ENCODE data around the gene ZKSCAN5.
A peak's percentile ranks its signal among the peaks of the same experiment; 100 is the strongest.

Gene ZKSCAN5

GRCh38 chr7:99504603-99505323 is at the start of gene ZKSCAN5:
ZKSCAN5 (plus strand) TSS chr7:99504662; CDS start chr7:99506045, 1,383 bp downstream.
- peak; percentile 69 for DNase-seq

- DNase-seq = no peak
These were observed 48.6 kb upstream of the ZKSCAN5 start for GRCh38 chr7:99455874-99456273.

GRCh38 chr7:99456288-99456687 is 48.2 kb upstream of the ZKSCAN5 start:
- DNase-seq = no peak

GRCh38 chr7:99457050-99457649 is 47.3 kb upstream of the ZKSCAN5 start:
- DNase-seq = no peak

- DNase-seq = no peak
These were observed 46.6 kb upstream of the ZKSCAN5 start for GRCh38 chr7:99457650-99458493.

- no peak for DNase-seq
These were observed 45.4 kb upstream of the ZKSCAN5 start for GRCh38 chr7:99459087-99459486.

- DNase-seq = no peak
These were observed 43.8 kb upstream of the ZKSCAN5 start for GRCh38 chr7:99460651-99461050.

GRCh38 chr7:99461221-99461620 is 43.2 kb upstream of the ZKSCAN5 start:
- DNase-seq = no peak

GRCh38 chr7:99465421-99465768 is 39.1 kb upstream of the ZKSCAN5 start:
- DNase-seq = no peak

GRCh38 chr7:99468336-99468918 is 36.0 kb upstream of the ZKSCAN5 start:
- no peak for DNase-seq

GRCh38 chr7:99469381-99470065 is 34.9 kb upstream of the ZKSCAN5 start:
- no peak for DNase-seq

GRCh38 chr7:99472561-99473314 is 31.7 kb upstream of the ZKSCAN5 start, which contains the start of gene ZNF789:
ZNF789 (plus strand) TSS chr7:99472890; CDS start chr7:99476457, 3,567 bp downstream.
- DNase-seq = peak; percentile 89

GRCh38 chr7:99473315-99473596 is 31.2 kb upstream of the ZKSCAN5 start:
- DNase-seq = no peak

GRCh38 chr7:99476107-99476506 is 28.4 kb upstream of the ZKSCAN5 start:
- no peak for DNase-seq

- DNase-seq = no peak
These were observed 25.7 kb upstream of the ZKSCAN5 start for GRCh38 chr7:99478464-99479440.

- DNase-seq = no peak
These were observed 19.4 kb upstream of the ZKSCAN5 start for GRCh38 chr7:99485094-99485493.

GRCh38 chr7:99489235-99489634 is 15.2 kb upstream of the ZKSCAN5 start:
- DNase-seq = no peak

GRCh38 chr7:99490878-99491277 is 13.6 kb upstream of the ZKSCAN5 start:
- DNase-seq = no peak

- DNase-seq = no peak
These were observed 10.6 kb upstream of the ZKSCAN5 start for GRCh38 chr7:99493823-99494222.

- no peak for DNase-seq
These were observed 6.5 kb upstream of the ZKSCAN5 start for GRCh38 chr7:99497766-99498545.

All from 8988T (cell line).